Measurements from ENCODE around the gene COL4A2.
"Not testable (repeated sequence)": the region's sequence is repeated elsewhere in the genome, so short reads cannot be mapped to it uniquely, and the experiment has no call there.

COL4A2 gene

DNA sequence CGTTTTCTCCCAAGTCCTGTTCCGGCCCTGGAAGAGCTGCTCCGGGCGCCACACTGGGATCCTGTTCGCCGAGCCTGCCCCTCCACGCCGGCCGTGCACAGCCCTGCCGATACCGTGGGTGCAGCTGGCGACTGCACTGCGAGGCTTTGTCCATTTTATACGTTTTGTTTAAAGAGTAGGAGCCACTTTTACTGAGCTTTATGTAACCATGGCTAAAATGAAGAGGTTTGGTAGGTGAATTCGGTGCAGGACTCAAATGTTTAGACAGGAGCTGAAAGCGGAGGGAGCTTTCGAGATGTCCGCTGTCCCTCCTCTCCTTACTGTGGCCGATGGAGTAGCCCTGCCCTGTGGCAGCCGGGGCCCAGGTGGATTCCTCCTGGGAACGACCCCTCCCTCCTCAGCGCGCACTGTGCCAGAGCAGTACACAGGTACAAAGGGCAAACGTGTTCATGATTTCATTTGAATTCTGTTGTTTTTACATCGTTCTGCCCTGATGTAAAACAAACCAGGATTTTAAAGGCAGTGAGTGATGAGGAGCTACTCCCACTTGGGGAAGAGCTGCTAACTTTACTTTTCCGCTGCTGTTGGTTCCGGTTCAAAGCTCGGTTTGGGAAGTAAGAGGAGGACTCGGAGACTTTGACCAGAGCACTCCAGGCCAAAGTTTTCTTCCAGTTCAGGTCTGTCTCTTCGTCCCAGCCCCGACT lies 1.7 kb downstream of the COL4A2 start:
- no peak for DNase-seq

DNA sequence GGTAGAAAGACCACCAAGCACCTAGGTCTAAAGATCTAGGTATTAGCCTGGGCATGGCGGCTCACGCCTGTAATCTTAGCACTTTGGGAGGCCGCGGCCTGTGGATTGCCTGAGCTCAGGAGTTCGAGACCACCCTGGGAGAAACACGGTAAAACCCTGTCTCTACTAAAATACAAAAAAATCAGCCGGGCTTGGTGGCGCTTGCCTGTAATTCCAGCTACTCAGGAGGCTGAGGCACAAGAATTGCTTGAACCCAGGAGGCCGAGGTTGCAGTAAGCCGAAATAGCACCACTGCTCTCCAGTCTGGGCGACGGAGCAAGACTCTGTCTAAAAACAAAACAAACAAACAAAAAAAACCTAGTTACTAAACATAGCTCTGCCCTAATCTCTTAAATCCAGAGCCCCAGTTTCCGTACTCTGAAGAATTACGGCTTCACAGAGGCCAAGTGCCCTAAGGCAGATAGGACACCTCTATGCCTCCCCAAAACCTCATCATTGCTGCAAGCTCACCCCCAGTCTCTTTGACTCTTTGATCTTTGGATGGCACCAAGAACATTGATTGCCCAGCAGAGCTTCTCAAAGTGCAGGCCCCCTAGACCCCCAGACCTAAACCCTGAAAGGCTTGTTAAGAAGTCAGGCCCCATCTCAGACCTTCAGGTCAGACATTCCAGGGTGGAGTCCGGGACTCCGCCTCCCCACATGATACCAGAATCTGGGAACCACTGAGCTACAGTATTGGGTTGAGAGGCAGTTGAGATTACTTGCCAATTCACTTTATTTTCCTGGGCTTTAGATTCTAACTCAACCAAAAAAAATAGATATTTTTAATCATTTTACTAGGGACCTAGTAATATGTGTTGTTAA lies 2.8 kb downstream of the COL4A2 start:
- DNase-seq, result no peak

GRCh38 chr13:110310541-110311442 lies 3.7 kb downstream of the COL4A2 start:
- no peak for DNase-seq

- no peak for DNase-seq
Observed at GRCh38 chr13:110311443-110312338, 4.6 kb downstream of the COL4A2 start.

DNA sequence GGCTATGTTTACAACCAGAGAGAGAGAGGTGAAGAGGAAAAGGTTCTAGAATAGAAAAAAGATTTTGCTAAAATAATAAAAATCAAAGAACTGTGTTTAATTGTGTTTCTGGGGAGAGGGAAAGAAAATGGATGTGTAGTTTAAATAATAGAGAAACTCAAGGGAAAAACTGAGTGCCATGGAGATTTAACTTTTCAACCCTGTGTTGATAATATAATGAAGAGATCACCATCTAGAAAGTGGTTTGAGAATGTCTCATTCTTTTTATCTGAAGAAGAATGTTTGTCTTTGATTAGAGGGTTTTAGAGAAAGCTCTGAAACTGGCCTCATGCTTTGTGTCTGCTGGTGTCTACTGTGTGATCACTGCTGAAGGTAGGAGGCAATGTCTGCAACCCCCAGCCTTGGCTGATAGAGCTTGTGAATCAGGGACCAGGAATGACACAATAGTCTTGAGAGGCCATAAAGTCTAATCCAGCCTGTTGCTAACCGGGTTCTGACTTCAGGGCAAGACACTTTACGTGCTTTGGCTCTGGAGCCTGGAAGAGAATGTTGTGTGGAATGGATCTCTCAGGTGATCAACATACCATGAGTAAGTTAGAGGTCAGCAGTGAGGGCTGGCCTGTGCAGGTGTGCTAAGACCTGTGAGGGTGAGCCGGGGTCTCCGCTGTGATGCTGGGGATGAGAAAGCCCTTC lies 5.4 kb downstream of the COL4A2 start:
- no peak for DNase-seq

GRCh38 chr13:110313261-110313660 lies 6.2 kb downstream of the COL4A2 start:
- DNase-seq, result not testable (repeated sequence)

DNA sequence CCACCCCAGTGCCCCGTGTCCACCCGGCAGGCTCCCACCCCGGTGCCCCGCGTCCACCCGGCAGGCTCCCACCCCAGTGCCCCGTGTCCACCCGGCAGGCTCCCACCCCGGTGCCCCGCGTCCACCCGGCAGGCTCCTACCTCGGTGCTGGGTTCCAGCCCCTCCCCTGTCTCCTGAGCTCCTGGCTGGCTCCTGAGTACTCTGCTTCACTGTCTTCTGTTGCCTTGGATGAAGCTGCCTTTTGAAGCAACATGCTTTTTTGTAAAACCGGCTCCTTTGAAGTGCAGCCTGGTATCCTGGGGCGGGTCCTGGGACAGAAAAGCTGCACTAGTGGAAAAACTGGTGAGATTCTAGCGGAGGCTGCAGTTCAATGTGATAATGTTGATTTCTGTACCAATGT lies 6.6 kb downstream of the COL4A2 start:
- not testable (repeated sequence) for DNase-seq

- no peak for DNase-seq
Observed at GRCh38 chr13:110314516-110315245, 7.6 kb downstream of the COL4A2 start.

DNA sequence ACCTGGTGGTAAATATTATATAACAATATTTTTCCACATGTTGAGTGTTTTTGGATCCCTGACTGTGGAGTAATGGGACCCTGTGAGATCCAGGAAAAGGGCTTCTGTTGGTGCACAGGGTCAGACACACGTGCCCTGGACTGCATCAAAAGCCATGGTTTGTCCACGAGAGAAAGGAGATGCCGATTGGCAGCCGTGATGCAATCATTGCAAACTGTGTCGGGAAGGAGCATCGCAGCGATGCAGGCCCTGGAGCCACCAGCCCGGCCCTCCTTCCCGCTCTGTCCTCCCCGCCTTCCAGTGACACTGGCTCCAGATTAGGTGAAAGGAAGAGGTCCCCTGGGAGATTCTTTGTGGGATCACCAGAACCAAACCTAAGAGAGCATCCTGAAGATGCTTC lies 9.1 kb downstream of the COL4A2 start:
- no peak for DNase-seq

DNA sequence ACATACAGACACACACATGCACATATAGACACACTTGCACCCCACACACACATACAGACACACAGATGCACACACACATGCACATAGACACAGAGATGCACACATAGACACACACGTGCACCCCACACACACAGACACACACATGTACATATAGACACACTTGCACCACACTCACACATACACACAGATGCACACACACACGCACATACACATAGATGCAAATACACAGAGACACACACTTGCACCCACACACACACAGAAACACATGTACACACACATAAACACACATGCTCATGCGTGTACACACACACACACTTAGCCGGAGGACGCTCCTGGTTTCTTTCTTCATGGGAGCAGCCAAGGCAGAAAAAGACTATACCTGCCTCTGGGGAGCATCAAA lies 10.0 kb downstream of the COL4A2 start:
- DNase-seq, result no peak

GRCh38 chr13:110317496-110318195 lies 10.6 kb downstream of the COL4A2 start:
- DNase-seq, result no peak

DNA sequence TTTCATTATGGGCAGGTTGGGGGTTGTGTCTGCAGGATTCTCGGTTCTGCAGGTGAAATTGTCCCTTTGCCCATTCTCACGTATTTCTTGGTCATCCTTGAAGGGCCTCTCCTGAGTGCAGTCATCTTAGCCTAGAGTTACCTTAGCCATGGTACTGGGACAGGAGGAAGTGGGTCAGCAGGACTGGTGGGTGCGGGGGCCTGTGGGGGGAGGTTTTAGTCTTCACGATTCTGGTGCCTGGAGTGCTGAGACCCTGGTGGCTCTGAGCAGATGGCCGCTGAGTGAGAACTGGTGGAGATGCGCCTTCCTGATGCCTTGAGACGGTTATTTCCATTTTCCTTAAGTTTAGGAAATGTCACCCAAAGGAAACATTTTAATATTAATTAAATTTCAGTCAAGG lies 11.8 kb downstream of the COL4A2 start:
- no peak for DNase-seq

GRCh38 chr13:110319397-110319773 lies 12.3 kb downstream of the COL4A2 start:
- no peak for DNase-seq

GRCh38 chr13:110319774-110320509 lies 12.9 kb downstream of the COL4A2 start:
- DNase-seq, result no peak

- no peak for DNase-seq
Observed at GRCh38 chr13:110320645-110321044, 13.6 kb downstream of the COL4A2 start.

DNA sequence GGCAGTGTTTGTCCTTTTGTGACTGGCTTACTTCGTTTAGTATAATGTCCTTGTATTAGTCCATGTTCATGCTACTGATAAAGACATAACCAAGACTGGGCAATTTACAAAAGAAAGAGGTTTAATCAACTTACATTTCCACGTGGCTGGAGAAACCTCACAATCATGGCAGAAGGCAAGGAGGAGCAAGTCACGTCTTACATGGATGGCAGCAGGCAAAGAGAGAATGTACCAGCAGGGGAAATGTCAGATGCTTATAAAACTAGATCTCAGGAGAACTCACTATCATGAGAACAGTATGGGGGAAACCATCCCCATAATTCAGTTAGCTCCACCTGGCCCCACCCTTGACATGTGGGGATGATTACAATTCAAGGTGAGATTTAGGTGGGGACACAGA lies 14.5 kb downstream of the COL4A2 start:
- not testable (repeated sequence) for DNase-seq

DNA sequence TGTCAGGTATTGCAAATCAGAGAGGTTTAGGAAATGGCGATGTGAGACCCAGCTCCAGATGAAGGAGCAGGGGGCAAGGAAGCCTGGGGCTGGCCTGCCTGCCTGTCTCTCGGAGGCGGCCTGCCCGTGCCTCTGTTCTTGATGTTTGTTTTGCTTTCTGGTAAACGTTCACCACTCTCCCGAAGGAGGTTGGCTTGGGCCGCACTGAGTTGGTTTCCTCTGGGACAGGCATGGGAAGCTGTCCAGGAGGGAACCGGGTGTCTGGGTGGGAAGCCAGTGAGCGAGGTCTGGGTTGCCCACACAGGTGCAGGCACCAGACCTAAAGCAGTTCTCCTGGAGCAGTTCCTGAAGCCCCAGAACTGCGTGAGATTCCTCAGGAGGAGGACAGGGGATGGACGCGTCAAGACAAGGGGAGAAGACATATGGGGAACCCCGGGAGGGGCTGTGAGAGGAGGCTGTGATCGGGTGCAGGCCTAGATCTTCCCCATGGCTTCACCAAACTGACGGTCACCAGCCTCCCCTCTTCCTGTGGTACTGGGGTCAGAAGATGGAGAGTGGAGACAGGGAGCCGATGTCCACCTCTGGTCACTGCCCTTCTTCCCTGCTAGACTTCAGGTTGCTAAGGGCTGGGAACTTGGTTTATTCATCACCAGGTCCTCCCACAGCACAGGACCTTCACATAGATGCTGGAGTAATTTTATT lies 15.2 kb downstream of the COL4A2 start:
- DNase-seq, result no peak

DNA sequence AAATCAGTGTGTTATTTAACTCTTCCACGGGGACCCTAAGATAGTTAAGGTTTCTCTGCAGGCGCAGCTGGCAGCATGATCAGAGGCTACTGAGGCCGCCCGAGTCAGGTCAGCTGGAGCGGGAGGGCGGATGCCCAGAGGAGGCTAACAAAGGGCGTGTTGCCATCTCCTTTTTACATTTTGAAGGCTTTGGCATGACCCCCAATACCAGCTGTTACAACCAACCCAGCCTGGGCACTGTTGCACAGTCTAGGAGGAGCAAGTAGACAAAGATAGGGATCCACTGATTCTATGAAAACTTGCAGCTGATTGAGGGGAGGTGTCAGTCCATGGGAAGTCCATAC lies 15.7 kb downstream of the COL4A2 start:
- DNase-seq, result no peak
